HepG2 (cell line): ENCODE data around the gene MRAP. TPM values are rescaled to one million over a fixed set of nuclear protein-coding genes. Genes with fewer than 3 reads are reported as not detected.

Experiments used
- ATAC-seq: fragments of 200-7000 bp; cut with Tn5 transposase; 3 replicates; pipeline ENCODE4 v1.9.1; 2020; ENCODE audit warnings: mild to moderate bottlenecking, moderate library complexity
- BruUV-seq: library from RNA; stranded (reverse); fragments of 400-500 nt; replicated peaks from 2 replicates; lab custom pipeline; 2021; lab: Mats Ljungman, UMichigan
- CTCF ChIA-PET: fragments of 300-600 bp; formaldehyde crosslinking; extraction: SDS; loops from one replicate; lab custom pipeline; 2021; ENCODE audit warnings: low total read pairs, inconsistent platforms, low intra/inter-chr PET ratio; lab: Yijun Ruan, JAX
- POLR2A ChIA-PET: fragments of 350-600 bp; sonication (Branson Sonifier 250); formaldehyde crosslinking; loops from one replicate; lab custom pipeline; 2020; ENCODE audit warnings: antibody characterized with exemption, inconsistent platforms; lab: Yijun Ruan, JAX
- DNase-seq: peaks from one replicate; pipeline ENCODE4 v3.0.0-alpha.2; 2015; ENCODE audit warnings: low spot score
- FAIRE-seq: peaks from 3 replicates; lab custom pipeline; 2011; peaks lifted over from hg19 to GRCh38; lab: Jason Lieb, UNC
- H2AFZ ChIP-seq: one replicate; pipeline ENCODE4 v1.6.1; 2011; ENCODE audit warnings: low read length, inconsistent platforms
- H3K27ac ChIP-seq: fragments of 300-600 bp; 3 replicates; pipeline ENCODE4 v1.8.0; 2011; ENCODE audit warnings: mixed run types, mild to moderate bottlenecking, mixed read lengths, low read length, inconsistent platforms; ENCODE audit not compliant: insufficient read depth; ENCODE audit errors: extremely low read length
- H3K27me3 ChIP-seq, 2 experiments: fragments of 200-600 bp in 1 of 2; 2 replicates in 1 of 2; 3 replicates in 1 of 2; pipeline versions ENCODE4 v1.6.0 to v1.8.0; 2011; ENCODE audit warnings: low read length in 2 of 2, mild to moderate bottlenecking in 2 of 2, moderate library complexity in 2 of 2, inconsistent platforms in 1 of 2; ENCODE audit not compliant: insufficient read depth in 2 of 2, control insufficient read depth in 1 of 2
- H3K36me3 ChIP-seq, 2 experiments: fragments of 200-600 bp in 1 of 2; replicated peaks in 1 of 2; 2 replicates in 1 of 2; 3 replicates in 1 of 2; pipeline versions ENCODE4 v1.5.1 to v1.8.0; 2011; ENCODE audit warnings: low read length in 2 of 2, inconsistent platforms in 1 of 2; ENCODE audit not compliant: insufficient read depth in 2 of 2, control insufficient read depth in 1 of 2
- H3K4me1 ChIP-seq: 2 replicates; pipeline ENCODE4 v1.5.1; 2012; ENCODE audit warnings: low read length, inconsistent platforms; ENCODE audit not compliant: insufficient read depth
- H3K4me2 ChIP-seq: 2 replicates; pipeline ENCODE4 v1.6.0; 2011; ENCODE audit warnings: low read depth, low read length, inconsistent platforms
- H3K4me3 ChIP-seq, 3 experiments: fragments of 200-600 bp in 1 of 3; sonication (generic), shearing (Covaris generic) in 1 of 3; replicated peaks in 1 of 3; 2 replicates each; pipeline ENCODE4 v1.5.1; 2011 to 2016; ENCODE audit warnings: low read length in 3 of 3, inconsistent platforms in 2 of 3, low read depth in 2 of 3, mild to moderate bottlenecking in 2 of 3, control low read depth in 1 of 3, mixed read lengths in 1 of 3; ENCODE audit not compliant: insufficient read depth in 1 of 3
- H3K79me2 ChIP-seq: one replicate; pipeline ENCODE4 v1.6.1; 2011; ENCODE audit warnings: low read length, inconsistent platforms; ENCODE audit not compliant: insufficient read depth
- H3K9ac ChIP-seq: 2 replicates; pipeline ENCODE4 v1.6.0; 2011; ENCODE audit warnings: mild to moderate bottlenecking, low read depth, low read length, inconsistent platforms; ENCODE audit not compliant: insufficient read depth
- H3K9me3 ChIP-seq: 2 replicates; pipeline ENCODE4 v1.5.1; 2012; ENCODE audit warnings: mild to moderate bottlenecking, low read length
- H4K20me1 ChIP-seq: 2 replicates; pipeline ENCODE4 v1.6.0; 2011; ENCODE audit warnings: inconsistent platforms, mild to moderate bottlenecking, low read length, moderate library complexity; ENCODE audit not compliant: insufficient read depth
- HBP1 ChIP-seq: IDR thresholded peaks from 2 replicates; pipeline ENCODE4 v1.6.1; 2016; ENCODE audit warnings: low read depth, control low read depth
- KDM3A ChIP-seq: IDR thresholded peaks from 2 replicates; pipeline ENCODE4 v1.6.1; 2018; ENCODE audit warnings: low read depth, missing compliant biosample characterization
- PHF5A ChIP-seq: IDR thresholded peaks from one replicate; pipeline ENCODE4 v1.6.1; 2018; ENCODE audit warnings: low read depth, missing genetic modification reagents; ENCODE audit not compliant: unreplicated experiment
- ZBTB34 ChIP-seq: sonication (generic); formaldehyde crosslinking; IDR thresholded peaks from 2 replicates; pipeline ENCODE4 v1.8.0; 2022; ENCODE audit warnings: mild to moderate bottlenecking, missing genetic modification reagents
- ZFP62 ChIP-seq: sonication (generic); formaldehyde crosslinking; IDR thresholded peaks from 2 replicates; pipeline ENCODE4 v1.4.0; 2020; ENCODE audit warnings: missing genetic modification reagents
- ZNF556 ChIP-seq: sonication (generic); formaldehyde crosslinking; IDR thresholded peaks from 2 replicates; pipeline ENCODE4 v1.4.0; 2020; ENCODE audit warnings: mild to moderate bottlenecking, missing genetic modification reagents, borderline replicate concordance
- ZNF577 ChIP-seq: sonication (generic); formaldehyde crosslinking; IDR thresholded peaks from 2 replicates; pipeline ENCODE4 v1.4.0; 2020; ENCODE audit warnings: mild to moderate bottlenecking, low read depth, missing genetic modification reagents, borderline replicate concordance
- WGBS: methylation state at CpG from one replicate; pipeline ENCODE4 v1.1.6; 2017; ENCODE audit warnings: low lambda C conversion rate; 5-methylcytosine and 5-hydroxymethylcytosine counted together
- in situ Hi-C: cut with HindIII; loops from 2 replicates; pipeline ENCODE4 v1.10.0; 2017; ENCODE audit warnings: low pct_unique_long_range_greater_than_20kb; ENCODE audit not compliant: extremely low pct_ligation_motif_present
- intact Hi-C: fragments of 100-400 bp; cut with micrococcal nuclease; formaldehyde crosslinking; loops from one replicate; pipeline ENCODE4 v1.10.0; 2022; ENCODE audit not compliant: unreplicated experiment
- polyA plus RNA-seq, 8 experiments: library from polyadenylated mRNA; depleted of rRNA in 3 of 8; stranded (reverse) in 7 of 8; unstranded in 1 of 8; fragments of >200 nt; fragmentation: Illumina TruSeq in 4 of 8; extraction: Trizol in 4 of 8; gene quantifications; 2 replicates each; pipeline versions ENCODE4 v1.2.1 to v1.2.3, GENCODE V29; 2011 to 2016; ENCODE audit warnings: low read depth in 4 of 8, missing spikeins in 1 of 8, mixed read lengths in 1 of 8; ENCODE audit not compliant: insufficient read depth in 1 of 8
- total RNA-seq, 5 experiments: library from RNA; depleted of rRNA; stranded (reverse); fragments of >200 nt; fragmentation: Illumina TruSeq; extraction: Trizol; gene quantifications; 2 replicates each; pipeline ENCODE4 v1.2.3, GENCODE V29; 2016; ENCODE audit warnings: low read depth in 1 of 5

MRAP gene
- total and polyA plus RNA-seq, 2 of the 13 experiments (the other 11 are each of a cell fraction or from before 2014, with no cell fraction given), result 0.46 to 1.2 TPM

- no peak for DNase-seq
- CTCF ChIA-PET, result no interaction called here
- Histone ChIP-seq H2AFZ (no peak overlapping the region), H3K9ac (no peak overlapping the region), H3K36me3 (no peaks in the 10 kb centered on the region)
- intact Hi-C loops, result no loop called here
- TF ChIP-seq ZFP62 (CRISPR knock-in tag) (no peak), ZBTB34 (no peak), PHF5A (no peak), ZNF577 (CRISPR knock-in tag) (no peak), HBP1 (no peak), ZNF556 (CRISPR knock-in tag) (no peak), KDM3A (CRISPR knock-in tag) (no peak)
- TF ChIP-seq, all 625 proteins: peak for 0
- BruUV-seq, result no TSS peak
- Histone ChIP-seq H3K27ac (no peak overlapping the region), H3K9me3 (no peaks in the 10 kb centered on the region), H3K4me2 (no peak overlapping the region), H3K79me2 (no peaks in the 10 kb centered on the region), H3K4me1 (no peaks in the 10 kb centered on the region), H4K20me1 (no peaks in the 10 kb centered on the region), H3K27me3 (peaks cover 0 to 17% of the 10 kb centered on the region in 2 experiments; a peak in 3 of 5 replicates), H3K4me3 (no peak overlapping the region)
- no peak for FAIRE-seq
- no peak for ATAC-seq
- POLR2A ChIA-PET, result no interaction called here
- 20% methylated on average over 2 of the region's 2 CpGs for WGBS
- in situ Hi-C loops, result loop anchor here (5.0 to 25.0 kb wide), 2 partner anchors 273 to 393 kb away; no protein-coding TSS in a partner anchor
Observed at GRCh38 chr21:32260130-32260529, 38.5 kb upstream of the MRAP start.
